22Rv1 (cell line): ENCODE measurements around the gene ENC1.

Source experiments
- ZFX ChIP-seq: fragments of 450-650 bp; IDR thresholded peaks from 2 replicates; pipeline ENCODE4 v1.6.1; 2017; ENCODE audit warnings: antibody characterized with exemption, borderline replicate concordance
- TF ChIP-seq, protein P1 (sequence below): fragments of 450-650 bp; IDR thresholded peaks from 2 replicates; pipeline ENCODE4 v1.5.1; 2017; ENCODE audit warnings: mild to moderate bottlenecking

DNA sequence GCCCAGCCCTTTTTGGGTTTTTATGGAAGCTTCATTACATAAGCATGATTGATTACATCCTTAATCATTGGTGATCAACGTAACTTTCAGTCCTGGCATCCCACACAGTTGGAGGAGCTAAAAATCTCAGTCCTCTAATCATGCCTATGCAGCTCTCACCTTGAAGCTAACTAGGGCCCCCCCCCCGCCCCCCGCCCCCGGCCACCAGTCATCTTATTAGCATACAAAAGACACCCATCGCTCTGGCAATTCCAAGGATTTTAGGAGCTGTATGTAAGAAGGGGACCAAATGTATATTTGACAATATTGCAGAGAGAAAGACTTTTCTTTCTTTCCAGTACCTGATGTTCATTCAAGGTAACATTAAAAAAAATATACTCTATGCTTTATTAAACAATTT lies 19.0 kb downstream of the ENC1 start:
- TF ChIP-seq, protein P1, sequence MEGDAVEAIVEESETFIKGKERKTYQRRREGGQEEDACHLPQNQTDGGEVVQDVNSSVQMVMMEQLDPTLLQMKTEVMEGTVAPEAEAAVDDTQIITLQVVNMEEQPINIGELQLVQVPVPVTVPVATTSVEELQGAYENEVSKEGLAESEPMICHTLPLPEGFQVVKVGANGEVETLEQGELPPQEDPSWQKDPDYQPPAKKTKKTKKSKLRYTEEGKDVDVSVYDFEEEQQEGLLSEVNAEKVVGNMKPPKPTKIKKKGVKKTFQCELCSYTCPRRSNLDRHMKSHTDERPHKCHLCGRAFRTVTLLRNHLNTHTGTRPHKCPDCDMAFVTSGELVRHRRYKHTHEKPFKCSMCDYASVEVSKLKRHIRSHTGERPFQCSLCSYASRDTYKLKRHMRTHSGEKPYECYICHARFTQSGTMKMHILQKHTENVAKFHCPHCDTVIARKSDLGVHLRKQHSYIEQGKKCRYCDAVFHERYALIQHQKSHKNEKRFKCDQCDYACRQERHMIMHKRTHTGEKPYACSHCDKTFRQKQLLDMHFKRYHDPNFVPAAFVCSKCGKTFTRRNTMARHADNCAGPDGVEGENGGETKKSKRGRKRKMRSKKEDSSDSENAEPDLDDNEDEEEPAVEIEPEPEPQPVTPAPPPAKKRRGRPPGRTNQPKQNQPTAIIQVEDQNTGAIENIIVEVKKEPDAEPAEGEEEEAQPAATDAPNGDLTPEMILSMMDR: no peak
- no peak for TF ChIP-seq ZFX
